ENCODE results near the gene HOMER1.
A peak's percentile ranks its signal among the peaks of the same experiment; 100 is the strongest.

HOMER1 gene

GRCh38 chr5:79513704-79514390 lies at the start of gene HOMER1:
Gene HOMER1, minus strand, starts transcription at chr5:79514134. Its CDS starts 1,360 bp downstream, at chr5:79512774.
- peak within 1 kb of the TSS; percentile 96 for H3K4me3 Mint-ChIP-seq
- peaks cover 18% of the 10 kb centered on the region for H3K4me1 Mint-ChIP-seq
- peak within 1 kb of the TSS; percentile 98 for H3K27ac Mint-ChIP-seq (ENCODE audit: low read depth)
- peaks cover 9% of the 10 kb centered on the region for H3K36me3 Mint-ChIP-seq (ENCODE audit: insufficient read depth)
- no peaks in the 10 kb centered on the region for H3K27me3 Mint-ChIP-seq
- peak; percentile 83 for ATAC-seq (replicated peaks; ENCODE audit: extremely low read depth, poor library complexity, severe bottlenecking)
- peak; percentile 51 to 64 for DNase-seq (ENCODE audit: low spot score in 2 of 2)
- no peaks in the 10 kb centered on the region for H3K9me3 Mint-ChIP-seq

GRCh38 chr5:79563247-79563590 lies 49.3 kb upstream of the HOMER1 start:
- Mint-ChIP-seq H3K36me3 (ENCODE audit: insufficient read depth) (peaks cover 2% of the 10 kb centered on the region), H3K4me3 (no peak overlapping the region), H3K27me3 (peaks cover 6% of the 10 kb centered on the region), H3K9me3 (no peaks in the 10 kb centered on the region), H3K27ac (ENCODE audit: low read depth) (no peak overlapping the region), H3K4me1 (peaks cover 8% of the 10 kb centered on the region)
- no peak for DNase-seq (ENCODE audit: low spot score in 2 of 2)
- no peak for ATAC-seq (replicated peaks; ENCODE audit: extremely low read depth, poor library complexity, severe bottlenecking)

- Mint-ChIP-seq H3K4me3 (no peak overlapping the region), H3K27ac (ENCODE audit: low read depth) (no peak overlapping the region), H3K9me3 (no peaks in the 10 kb centered on the region), H3K36me3 (ENCODE audit: insufficient read depth) (peaks cover 2% of the 10 kb centered on the region), H3K27me3 (no peaks in the 10 kb centered on the region), H3K4me1 (peaks cover 8% of the 10 kb centered on the region)
- DNase-seq (ENCODE audit: low spot score in 2 of 2) (no peak), ATAC-seq (replicated peaks; ENCODE audit: extremely low read depth, poor library complexity, severe bottlenecking) (no peak)
Measured at GRCh38 chr5:79562351-79563246, 48.7 kb upstream of the HOMER1 start.

- peaks cover 8% of the 10 kb centered on the region for H3K4me1 Mint-ChIP-seq
- peak overlapping the region; percentile 63 for H3K27ac Mint-ChIP-seq (ENCODE audit: low read depth)
- DNase-seq (ENCODE audit: low spot score in 2 of 2) (no peak), ATAC-seq (replicated peaks; ENCODE audit: extremely low read depth, poor library complexity, severe bottlenecking) (peak; percentile 28)
- H3K4me3 Mint-ChIP-seq: no peak overlapping the region
- no peaks in the 10 kb centered on the region for H3K27me3 Mint-ChIP-seq
- H3K9me3 Mint-ChIP-seq: no peaks in the 10 kb centered on the region
- peaks cover 2% of the 10 kb centered on the region for H3K36me3 Mint-ChIP-seq (ENCODE audit: insufficient read depth)
Measured at GRCh38 chr5:79561525-79561893, 47.6 kb upstream of the HOMER1 start.

DNA sequence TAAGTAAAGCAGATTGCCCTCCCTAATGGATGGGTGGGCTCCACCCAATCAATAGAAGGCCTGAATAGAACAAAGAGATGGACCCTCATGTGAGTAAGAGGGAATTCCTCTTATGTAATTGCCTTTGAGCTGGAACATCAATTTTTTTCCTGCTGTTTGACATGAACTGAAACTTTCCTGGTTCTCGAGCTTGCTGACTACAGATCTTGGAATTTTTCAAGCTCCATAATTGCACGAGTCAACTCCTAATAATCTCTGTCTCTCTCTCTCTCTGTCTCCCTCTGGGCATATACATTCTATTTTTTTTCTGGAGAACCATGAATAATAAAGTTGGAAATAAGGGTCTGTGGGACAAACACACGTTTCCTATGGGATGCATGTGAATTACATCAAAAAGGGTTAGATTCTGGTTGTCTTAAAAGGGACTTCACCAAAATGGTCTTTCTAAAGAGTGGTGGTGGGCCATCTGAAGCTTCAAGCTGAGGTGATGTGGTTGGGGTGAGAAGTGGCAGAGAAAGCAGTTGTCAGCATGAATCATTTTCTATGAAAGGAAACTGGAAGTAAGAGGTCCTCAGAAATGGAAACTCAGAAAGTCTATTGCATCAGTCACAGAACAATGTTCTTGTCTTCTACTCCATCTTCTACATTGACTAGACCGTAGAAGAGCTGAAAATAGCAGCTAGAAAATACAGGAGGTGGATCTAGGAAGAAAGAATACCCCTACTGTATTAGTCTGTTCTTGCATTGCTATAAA lies 47.0 kb upstream of the HOMER1 start:
- no peak for DNase-seq (ENCODE audit: low spot score in 2 of 2)

DNA sequence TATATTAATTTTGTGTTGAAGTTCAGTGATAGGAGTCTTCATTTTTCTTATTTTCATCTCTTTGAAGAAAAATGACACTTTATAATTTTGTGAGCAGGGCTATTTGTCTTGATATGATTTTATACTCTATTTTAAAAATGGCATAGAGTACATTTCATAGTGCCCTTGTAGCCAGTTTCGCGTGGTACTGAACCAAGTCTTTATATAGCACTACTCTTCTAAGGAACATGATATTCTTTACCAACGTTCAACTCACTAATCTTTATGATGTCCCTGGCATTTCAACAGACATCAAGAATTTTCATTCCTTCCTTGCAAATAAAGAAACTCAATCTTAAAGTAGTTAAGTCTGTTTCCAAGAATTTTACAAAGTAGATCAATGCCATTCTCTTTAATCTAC lies 41.5 kb upstream of the HOMER1 start:
- H3K4me3 Mint-ChIP-seq: no peak overlapping the region

More for the DNA sequence above, 47.0 kb upstream of the HOMER1 start:
- Mint-ChIP-seq H3K9me3 (no peaks in the 10 kb centered on the region), H3K4me3 (no peak overlapping the region), H3K4me1 (peaks cover 8% of the 10 kb centered on the region), H3K27ac (ENCODE audit: low read depth) (peak overlapping the region; percentile 63), H3K27me3 (no peaks in the 10 kb centered on the region), H3K36me3 (ENCODE audit: insufficient read depth) (peaks cover 2% of the 10 kb centered on the region)
- peak; percentile 32 for ATAC-seq (replicated peaks; ENCODE audit: extremely low read depth, poor library complexity, severe bottlenecking)

DNA sequence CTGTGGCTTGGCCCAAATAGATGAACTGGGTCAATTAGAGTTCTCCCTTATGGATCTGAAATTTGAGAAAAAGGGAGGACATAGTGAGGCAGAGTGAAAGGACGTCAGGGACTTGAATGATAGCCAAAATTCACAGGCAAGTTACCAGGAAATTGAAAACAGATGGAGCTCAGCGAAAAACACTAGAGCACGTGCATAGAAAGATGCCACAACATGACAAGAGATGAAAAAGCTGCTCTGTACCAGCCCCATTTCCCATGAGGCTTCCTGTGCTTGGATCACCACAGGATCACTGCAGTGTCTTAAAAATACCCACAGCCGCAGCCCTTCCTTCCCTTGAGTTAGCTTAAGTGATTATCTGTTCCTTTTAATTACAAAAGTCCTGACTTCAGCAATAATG lies 39.0 kb upstream of the HOMER1 start:
- ATAC-seq (replicated peaks; ENCODE audit: extremely low read depth, poor library complexity, severe bottlenecking): no peak
- no peak for DNase-seq (ENCODE audit: low spot score in 2 of 2)
- Mint-ChIP-seq H3K36me3 (ENCODE audit: insufficient read depth) (no peaks in the 10 kb centered on the region), H3K27ac (ENCODE audit: low read depth) (no peak overlapping the region), H3K4me1 (no peaks in the 10 kb centered on the region), H3K27me3 (no peaks in the 10 kb centered on the region), H3K9me3 (no peaks in the 10 kb centered on the region), H3K4me3 (no peak overlapping the region)

More for the DNA sequence above, 41.5 kb upstream of the HOMER1 start:
- ATAC-seq (replicated peaks; ENCODE audit: extremely low read depth, poor library complexity, severe bottlenecking) (no peak), DNase-seq (ENCODE audit: low spot score in 2 of 2) (no peak)
- Mint-ChIP-seq H3K4me1 (no peaks in the 10 kb centered on the region), H3K27me3 (no peaks in the 10 kb centered on the region), H3K27ac (ENCODE audit: low read depth) (no peak overlapping the region), H3K9me3 (no peaks in the 10 kb centered on the region), H3K36me3 (ENCODE audit: insufficient read depth) (no peaks in the 10 kb centered on the region)

- no peaks in the 10 kb centered on the region for H3K9me3 Mint-ChIP-seq
- ATAC-seq (replicated peaks; ENCODE audit: extremely low read depth, poor library complexity, severe bottlenecking) (no peak), DNase-seq (ENCODE audit: low spot score in 2 of 2) (no peak)
- no peak overlapping the region for H3K4me3 Mint-ChIP-seq
- H3K36me3 Mint-ChIP-seq (ENCODE audit: insufficient read depth): no peaks in the 10 kb centered on the region
- H3K4me1 Mint-ChIP-seq: no peaks in the 10 kb centered on the region
- H3K27ac Mint-ChIP-seq (ENCODE audit: low read depth): no peak overlapping the region
- H3K27me3 Mint-ChIP-seq: no peaks in the 10 kb centered on the region
Measured at GRCh38 chr5:79547982-79548381, 34.0 kb upstream of the HOMER1 start.

DNA sequence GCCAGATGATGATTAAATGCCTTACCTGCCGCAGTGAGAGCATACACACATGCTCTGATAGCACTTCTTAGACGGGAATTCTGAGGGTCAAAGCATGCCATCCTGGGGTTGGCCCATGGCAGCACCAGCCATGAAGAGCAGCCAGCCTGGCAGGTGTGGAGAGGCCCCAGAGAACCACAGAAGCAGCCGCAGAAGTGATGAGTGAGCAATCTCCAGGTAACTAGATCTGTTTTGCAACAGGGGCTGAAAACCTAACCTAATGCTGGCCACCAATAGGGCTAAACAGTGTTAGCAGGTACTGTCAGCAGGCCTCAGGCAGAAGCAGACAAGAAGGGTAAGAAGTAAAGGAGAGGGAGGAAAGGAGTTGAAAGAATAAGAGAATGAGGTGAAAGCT lies 33.5 kb upstream of the HOMER1 start:
- H3K36me3 Mint-ChIP-seq (ENCODE audit: insufficient read depth): no peaks in the 10 kb centered on the region
- no peak overlapping the region for H3K27ac Mint-ChIP-seq (ENCODE audit: low read depth)
- DNase-seq (ENCODE audit: low spot score in 2 of 2) (no peak), ATAC-seq (replicated peaks; ENCODE audit: extremely low read depth, poor library complexity, severe bottlenecking) (no peak)
- H3K9me3 Mint-ChIP-seq: no peaks in the 10 kb centered on the region
- no peaks in the 10 kb centered on the region for H3K27me3 Mint-ChIP-seq
- no peak overlapping the region for H3K4me3 Mint-ChIP-seq
- H3K4me1 Mint-ChIP-seq: no peaks in the 10 kb centered on the region

DNA sequence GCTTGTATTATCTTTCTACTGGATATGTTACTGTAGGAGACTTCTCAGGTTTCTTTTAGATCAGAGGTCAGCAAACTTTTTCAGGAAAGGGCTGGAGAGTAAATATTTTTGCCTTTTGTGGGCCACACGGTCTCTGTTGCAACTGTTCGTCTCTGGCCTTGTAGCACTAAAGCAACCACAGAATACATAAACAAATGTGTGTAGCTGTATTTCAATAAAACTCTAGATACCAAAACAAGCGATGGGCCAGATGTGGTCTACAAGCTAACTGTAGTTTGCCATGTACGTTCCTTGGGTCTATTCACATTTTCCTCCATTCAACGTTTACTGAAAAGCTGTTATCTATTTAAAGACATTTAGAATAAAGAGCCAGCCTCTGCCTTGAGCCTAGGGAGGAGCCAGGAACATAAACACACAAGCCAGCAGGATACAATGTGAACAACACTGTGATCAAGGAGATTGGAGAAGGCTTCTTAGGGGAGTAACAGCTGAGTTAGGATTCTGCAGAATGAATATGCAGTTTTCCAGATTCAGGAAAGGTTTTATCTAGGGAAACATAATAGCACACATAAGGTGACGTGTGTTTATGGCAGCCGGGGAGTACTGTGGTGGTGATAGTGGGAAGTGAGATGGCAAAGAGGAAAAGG lies 33.0 kb upstream of the HOMER1 start:
- Mint-ChIP-seq H3K9me3 (no peaks in the 10 kb centered on the region), H3K4me3 (no peak overlapping the region), H3K27me3 (no peaks in the 10 kb centered on the region), H3K27ac (ENCODE audit: low read depth) (no peak overlapping the region), H3K4me1 (no peaks in the 10 kb centered on the region), H3K36me3 (ENCODE audit: insufficient read depth) (no peaks in the 10 kb centered on the region)
- DNase-seq (ENCODE audit: low spot score in 2 of 2) (no peak), ATAC-seq (replicated peaks; ENCODE audit: extremely low read depth, poor library complexity, severe bottlenecking) (no peak)

DNA sequence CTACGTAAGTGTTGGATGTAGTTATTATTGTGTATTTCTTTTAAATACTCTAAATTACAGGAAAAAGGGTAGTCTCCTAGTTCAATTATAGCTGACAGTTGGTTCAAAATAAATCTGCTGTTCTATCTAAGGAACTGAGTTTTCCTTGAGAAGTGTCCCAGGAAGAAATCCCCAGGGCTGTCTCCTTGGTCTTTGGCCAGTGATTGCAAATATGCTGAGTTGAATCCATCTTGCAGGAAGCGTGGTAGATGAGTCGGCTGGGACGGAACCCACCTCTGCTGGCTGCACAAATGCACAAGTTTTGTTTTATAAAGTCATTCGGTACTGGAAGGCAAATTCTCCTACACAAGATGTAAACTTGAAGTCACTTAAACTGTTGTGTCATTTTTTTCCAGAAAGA lies 30.2 kb upstream of the HOMER1 start:
- no peaks in the 10 kb centered on the region for H3K9me3 Mint-ChIP-seq
- no peaks in the 10 kb centered on the region for H3K36me3 Mint-ChIP-seq (ENCODE audit: insufficient read depth)
- H3K4me1 Mint-ChIP-seq: no peaks in the 10 kb centered on the region
- no peak overlapping the region for H3K27ac Mint-ChIP-seq (ENCODE audit: low read depth)
- ATAC-seq (replicated peaks; ENCODE audit: extremely low read depth, poor library complexity, severe bottlenecking): no peak
- no peak for DNase-seq (ENCODE audit: low spot score in 2 of 2)
- peaks cover 2% of the 10 kb centered on the region for H3K27me3 Mint-ChIP-seq
- no peak overlapping the region for H3K4me3 Mint-ChIP-seq

DNA sequence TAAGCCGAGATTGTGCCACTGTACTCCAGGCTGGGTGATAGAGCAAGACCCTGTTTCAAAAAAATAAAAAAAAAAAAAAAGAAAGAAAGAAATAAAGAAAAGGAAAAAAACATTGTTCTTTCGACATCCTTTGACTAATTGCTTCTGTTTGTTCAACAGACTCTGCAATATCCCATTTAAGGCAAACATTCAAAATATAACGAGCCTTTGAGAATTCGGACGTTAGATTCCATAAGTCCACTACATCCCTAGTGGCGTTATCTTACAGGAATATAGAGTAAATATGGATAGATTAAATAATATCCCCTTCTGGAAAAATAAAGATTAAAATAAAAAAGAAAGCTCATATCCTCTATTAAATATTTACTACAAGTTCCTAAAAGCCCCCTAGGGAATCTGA lies 27.0 kb upstream of the HOMER1 start:
- Mint-ChIP-seq H3K36me3 (ENCODE audit: insufficient read depth) (no peaks in the 10 kb centered on the region), H3K9me3 (no peaks in the 10 kb centered on the region), H3K4me1 (no peaks in the 10 kb centered on the region), H3K27me3 (peaks cover 27% of the 10 kb centered on the region), H3K4me3 (no peak overlapping the region), H3K27ac (ENCODE audit: low read depth) (no peak overlapping the region)
- DNase-seq (ENCODE audit: low spot score in 2 of 2) (no peak), ATAC-seq (replicated peaks; ENCODE audit: extremely low read depth, poor library complexity, severe bottlenecking) (no peak)

Measured in central memory CD8-positive, alpha-beta T cell (primary cell).